ENCODE data around the gene HMCN2.

GRCh38 chr9:130356877-130357584 is 91.5 kb downstream of the HMCN2 start:
- TF ChIP-seq CTCF (IDR thresholded peaks at IDR 0.05) (no peak), ZFX (IDR thresholded peaks at IDR 0.05; ENCODE audit: borderline replicate concordance) (no peak)

Measured in 22Rv1 (cell line).